GM18502 (cell line): ENCODE results near the gene ACIN1.

ENCODE experiments used
- ATAC-seq: cut with Tn5 transposase; IDR thresholded peaks from one replicate; pipeline ENCODE4 v1.9.1; 2021; ENCODE audit warnings: mild to moderate bottlenecking; ENCODE audit not compliant: unreplicated experiment, poor library complexity

Gene ACIN1

DNA sequence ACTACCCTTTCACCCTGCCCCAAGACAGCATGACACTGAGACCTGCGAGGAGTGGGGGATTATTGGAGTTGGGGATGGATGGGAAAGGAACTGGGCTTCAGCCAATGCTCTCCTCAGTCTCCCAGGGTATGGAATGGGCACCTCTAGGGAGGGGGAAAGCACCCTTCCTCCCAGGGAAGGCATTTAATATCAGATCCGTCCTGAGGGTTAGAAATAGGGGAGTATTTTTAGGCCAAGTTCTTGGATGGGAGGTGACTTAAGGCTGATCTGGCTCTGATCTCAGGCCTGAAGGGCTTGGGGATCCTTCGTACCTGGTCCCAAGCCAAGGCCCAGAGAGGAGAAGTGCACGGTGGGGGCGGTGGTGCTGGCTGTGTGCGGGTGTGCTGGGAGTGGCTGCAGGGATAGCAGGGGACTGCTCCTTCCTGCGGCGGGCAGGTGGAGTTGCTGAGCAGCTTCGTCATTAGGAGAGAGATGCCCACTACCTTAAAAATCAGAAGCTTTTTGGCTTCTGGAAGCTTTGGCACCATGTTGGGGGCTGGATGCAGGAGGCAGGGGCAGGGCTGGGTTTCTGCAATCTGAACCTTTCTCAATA lies 31.1 kb upstream of the ACIN1 start:
- ATAC-seq = no peak

DNA sequence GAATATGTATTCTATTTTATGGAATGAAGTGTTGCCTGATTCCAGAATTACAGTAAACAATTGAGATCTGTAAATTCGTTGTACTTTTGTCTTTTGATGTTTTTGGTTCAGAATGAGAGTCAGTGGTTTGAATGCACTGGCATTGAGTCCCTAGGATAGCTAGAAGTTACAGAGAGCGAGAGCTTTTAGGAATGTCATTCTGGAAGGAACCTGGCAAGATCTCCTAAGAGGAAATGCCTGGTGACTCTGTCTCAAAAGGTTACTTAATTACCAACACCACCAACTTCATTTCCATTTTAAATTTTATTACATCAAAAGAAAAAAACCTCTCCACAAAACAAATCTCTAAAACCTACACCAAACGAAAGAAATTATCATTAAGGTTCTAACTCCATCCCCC lies 30.1 kb upstream of the ACIN1 start:
- no peak for ATAC-seq

DNA sequence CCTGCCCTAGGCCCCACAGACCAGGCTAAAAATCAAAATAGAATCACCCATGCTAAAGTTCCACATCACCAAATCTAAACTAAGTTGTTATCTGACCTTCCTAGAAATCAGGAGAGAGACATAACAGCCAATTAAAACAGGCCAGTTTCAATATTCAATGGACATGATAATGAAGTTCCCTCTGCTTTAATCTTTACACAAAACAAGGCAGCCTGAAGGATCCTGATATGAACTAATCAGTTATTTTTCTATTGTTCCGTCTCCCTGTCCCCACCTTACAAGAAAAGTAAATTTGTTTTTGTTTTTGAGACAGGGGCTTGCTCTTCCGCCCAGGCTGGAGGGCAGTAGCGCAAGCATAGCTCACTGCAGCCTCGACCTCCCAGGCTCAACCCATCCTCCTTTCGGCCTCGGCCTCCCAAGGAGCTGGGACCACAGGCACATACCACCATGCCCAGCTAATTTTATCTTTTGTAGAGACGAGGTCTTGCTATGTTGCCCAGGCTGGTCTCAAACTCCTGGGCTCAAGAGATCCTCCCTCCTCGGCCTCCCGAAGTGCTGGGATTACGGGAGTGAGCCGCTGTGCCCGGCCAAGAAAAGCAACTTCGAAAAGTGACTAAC lies 29.5 kb upstream of the ACIN1 start:
- ATAC-seq = no peak

DNA sequence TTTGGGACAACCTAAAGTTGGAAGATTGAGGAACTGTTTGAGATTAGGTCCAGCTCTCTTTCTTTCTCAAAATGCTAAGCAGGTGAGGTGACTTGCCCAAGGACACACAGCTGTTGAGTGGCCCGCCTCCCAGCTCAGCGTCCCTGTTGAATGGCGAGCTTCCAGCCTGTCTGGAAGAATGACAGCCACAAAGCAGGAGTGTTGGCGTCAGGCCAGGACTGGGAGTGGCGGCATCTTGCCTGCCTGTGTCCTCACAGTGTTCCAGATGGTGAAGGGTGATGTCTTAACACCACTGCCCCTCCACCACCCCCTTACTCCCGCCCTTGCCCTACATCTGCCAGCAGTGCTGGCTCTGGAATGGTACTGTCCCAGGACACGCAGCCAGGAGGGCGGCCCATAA lies 28.5 kb upstream of the ACIN1 start:
- ATAC-seq = no peak

DNA sequence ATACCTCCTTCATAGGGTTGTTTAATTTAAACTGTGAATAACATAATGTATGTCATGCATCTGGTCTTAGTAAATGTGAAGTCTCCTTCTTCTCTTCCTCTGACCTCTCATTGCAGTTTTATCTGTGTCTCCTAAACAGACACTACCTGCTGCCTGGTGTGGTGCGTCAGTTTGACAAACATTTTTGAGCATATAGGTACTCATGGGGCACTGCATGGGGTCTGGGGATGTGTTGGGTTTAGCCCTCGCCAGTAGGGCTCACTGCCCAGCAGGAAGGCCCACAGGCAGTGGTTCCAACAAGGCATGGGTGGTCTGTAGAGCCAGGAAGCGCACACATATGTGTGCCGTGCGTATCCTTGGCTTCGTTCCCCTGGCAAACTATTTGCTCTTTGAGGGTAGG lies 27.1 kb upstream of the ACIN1 start:
- ATAC-seq = no peak

DNA sequence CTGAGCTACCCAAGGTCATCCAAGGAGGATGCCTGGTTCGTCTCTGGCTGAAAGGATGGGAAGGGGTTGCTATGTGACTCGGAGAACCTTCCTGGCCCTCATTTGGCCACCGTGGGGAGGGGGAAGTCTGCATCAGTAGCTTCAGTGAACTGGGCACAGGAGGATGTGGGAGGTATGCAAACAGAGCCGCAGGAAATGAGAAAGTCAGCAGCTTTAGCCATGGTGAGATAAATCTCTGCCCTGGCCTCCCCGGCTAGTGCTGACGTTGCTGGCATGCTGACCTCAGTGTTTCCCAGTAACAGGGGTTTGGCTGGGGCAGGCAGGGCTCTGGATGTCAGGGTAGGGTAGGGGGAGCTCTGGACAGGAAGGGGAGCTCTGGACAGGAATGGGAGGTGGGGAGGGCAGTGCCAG lies 26.4 kb upstream of the ACIN1 start:
- peak; percentile 39 for ATAC-seq

DNA sequence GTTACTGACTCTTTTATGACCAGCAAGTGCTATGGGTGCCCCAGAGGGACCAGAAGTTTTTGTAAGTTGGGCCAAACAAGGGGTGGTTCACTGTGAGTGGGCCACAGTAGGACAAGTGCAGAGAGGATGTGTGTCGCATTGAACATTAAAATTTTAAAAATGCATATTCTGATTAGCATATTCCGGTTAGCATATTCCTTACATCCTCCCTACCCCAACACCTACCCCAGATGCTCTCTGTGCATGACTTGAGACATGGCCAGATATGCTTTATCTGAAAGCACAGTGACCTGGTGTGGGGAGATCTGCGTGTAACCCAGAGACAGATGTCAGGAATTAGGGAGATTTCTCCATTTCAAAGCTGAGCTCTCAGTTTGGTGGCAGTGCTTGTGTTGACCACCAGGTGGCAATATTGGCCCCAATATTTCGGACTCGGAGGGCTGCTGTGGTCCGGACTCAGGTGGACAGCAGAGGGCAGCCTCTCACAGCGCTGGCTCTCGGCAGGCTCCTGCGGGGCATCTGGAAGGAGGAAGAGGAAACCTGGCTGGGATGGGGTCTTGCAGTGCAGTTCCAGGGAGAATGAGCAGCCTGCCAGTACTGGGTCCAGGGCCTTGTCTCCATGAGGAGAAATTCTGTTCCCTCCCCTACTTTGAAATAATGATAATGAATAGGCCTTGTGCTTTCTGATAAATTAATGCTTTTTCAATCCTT lies 25.8 kb upstream of the ACIN1 start:
- peak; percentile 78 for ATAC-seq

DNA sequence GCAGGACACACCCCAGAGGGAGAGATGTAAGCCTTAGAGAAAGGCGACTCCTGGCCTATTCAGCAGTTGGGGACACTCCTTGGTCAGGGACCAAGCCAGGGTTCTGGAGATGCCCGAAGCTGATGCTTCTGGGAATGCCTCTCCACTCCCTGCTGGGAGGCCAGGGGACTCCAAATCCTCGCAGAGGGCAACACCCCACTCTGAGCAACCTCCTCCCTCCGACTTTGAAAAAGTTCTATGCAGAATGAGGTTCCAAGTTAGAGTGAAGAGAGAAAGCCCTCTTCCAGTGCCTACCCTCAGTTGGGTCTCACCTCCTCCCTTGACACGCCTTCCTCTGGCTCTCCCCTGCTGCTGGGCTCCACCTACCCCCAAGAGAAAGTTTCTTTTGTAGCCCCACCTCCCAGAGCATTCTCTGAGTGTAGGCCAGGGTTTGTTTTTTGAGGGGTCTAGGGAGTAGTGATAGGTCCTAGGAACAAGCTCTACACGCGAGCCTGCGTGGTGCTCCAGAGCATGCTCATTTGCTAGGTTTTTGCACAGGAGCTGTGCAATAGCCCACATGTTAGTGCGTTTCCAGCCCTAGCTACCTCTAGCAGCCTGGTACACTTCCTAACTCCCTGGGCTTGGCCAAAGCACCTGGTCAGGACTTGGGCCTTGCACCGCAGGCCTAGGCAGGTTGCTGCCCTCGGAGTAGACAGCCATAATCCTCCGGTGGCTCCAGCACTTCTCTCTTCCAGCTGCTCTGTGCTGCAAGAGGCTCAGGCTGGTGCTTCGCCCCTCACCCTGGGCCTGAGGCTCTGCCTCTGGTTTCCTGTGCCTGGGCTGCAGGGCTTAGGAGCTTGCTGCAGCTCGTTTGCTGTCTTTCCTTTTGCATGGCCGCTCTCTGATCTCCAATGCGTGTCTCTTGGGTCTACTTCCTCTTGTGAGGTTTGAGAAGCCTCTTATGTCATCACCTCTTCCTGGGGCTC lies 24.7 kb upstream of the ACIN1 start:
- peak; percentile 37 for ATAC-seq

DNA sequence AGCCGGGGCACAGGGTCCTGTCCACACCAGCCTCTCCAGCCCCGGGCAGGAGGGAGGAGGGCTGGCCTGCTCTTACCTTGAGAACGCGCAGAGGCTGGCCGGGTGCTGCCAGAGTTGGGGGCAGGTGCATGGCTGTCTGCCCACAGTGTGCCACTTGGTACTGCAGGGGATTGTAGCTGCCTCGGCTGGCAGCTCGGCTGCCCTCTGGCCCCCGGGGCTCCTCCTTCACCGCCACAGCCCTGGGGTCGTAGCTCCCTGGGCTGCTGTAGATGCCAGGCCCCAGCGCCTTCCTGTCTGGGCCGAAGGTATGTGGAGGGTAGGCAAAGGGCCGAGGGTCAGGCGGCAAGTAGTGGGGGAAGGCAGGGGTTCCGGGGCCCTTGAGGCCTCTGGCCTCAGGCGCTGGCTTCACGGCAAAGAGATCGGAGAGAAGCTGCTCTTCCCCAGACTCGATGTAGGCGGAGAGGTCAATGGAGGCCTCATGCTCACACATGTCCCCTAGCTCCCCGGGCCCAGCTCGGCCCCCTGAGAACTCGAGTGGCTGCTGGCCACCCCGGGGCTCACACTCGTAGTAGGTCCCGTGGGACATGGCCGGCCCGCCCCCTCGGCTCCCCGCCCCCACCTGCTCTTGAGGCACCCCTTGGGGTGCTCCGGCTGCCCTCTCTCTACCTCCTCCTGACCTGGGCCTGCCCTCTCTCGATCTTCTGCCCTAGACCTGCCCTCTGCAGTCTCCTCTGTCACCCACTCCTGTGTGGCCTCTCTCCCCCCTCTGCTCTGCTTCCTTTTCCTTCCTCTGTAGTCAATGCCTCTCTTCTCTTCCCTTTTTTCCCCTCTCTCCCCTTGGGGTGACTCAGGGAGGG lies 23.8 kb upstream of the ACIN1 start, which contains the start of gene CEBPE:
TSS of gene CEBPE (minus strand) at position 750 of the 857 bp plus-strand sequence. CDS start at position 586, 164 bp downstream.
- no peak for ATAC-seq

DNA sequence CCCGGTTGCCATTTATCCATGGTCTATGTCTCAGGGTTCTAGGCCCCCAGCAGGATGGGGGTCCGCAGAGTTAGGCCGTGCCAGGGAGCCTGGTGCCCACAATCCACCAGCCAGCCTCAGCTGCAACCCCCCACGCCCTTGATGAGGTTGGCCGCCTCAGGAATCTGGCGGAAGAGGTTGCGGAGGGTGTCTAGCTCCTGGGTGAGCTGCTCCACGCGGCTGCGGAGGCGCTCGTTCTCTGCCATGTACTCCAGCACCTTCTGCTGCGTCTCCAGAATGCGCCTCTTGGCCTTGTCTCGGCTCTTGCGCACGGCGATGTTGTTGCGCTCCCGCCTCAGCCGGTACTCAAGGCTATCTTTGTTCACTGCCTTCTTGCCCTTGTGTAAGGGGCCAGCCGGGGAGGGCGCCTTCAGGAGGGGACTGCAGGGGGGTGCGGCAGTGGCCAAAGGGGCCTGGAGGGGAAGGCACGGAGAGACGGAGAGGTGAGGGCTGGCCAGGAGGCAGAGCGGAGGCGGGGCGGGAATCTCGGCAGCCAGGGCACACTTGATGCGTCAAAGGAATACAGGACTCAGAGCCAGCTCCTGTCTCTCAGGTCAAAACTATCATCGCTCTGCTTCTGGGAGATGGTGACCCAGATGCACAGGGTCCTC lies 22.6 kb upstream of the ACIN1 start:
- no peak for ATAC-seq

DNA sequence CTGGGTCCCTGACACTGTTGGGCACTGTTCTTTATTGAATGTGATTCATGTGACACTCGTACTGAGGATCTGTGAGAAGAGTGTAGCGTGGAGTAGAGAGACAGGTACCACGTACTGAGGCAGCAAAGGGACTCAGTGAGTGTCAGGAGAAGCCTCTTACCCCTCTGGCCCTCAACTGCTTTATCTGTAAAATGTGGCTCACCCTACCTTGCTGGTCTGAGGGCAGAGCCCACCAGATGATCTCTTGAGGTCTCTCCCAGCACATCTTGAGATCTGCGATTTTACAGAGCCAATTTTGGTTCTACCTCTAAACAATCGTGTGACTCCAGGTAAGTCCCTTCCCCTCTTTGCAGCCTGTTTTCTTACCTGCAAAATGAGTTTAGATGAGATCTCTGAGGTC lies 21.0 kb upstream of the ACIN1 start:
- no peak for ATAC-seq

DNA sequence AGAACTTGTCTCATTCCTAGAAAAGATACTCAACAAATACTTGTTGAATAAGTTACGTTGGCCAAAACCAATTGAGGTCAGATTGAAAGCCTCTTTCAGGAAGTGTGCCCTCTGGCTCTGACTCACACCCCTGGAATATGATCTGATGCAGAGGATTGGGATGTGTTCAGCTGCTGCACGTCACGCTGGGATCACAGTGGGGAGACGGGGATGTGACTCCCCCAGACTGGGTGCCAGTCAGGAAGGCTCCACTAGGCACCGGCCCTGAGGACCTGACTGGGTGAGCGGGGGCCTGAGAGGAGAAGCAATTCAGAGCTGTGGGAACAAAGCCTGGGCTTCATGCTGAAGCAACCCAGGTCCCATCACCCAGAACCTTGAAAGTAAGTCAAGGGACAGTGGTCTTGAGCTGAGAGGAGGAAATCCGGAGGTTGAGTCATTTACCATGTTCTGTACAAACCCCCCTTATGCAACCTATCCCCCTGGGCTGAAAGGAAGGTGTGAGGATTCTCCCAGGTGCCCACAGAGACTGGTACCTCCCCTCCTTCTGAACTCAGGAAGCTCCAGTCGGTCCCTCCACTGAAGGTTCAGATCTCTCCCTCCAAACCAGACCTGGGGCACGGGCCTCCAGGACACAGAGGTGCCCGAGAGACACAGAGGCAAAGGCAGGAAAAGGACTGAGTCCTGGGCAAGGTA lies 20.2 kb upstream of the ACIN1 start:
- no peak for ATAC-seq

DNA sequence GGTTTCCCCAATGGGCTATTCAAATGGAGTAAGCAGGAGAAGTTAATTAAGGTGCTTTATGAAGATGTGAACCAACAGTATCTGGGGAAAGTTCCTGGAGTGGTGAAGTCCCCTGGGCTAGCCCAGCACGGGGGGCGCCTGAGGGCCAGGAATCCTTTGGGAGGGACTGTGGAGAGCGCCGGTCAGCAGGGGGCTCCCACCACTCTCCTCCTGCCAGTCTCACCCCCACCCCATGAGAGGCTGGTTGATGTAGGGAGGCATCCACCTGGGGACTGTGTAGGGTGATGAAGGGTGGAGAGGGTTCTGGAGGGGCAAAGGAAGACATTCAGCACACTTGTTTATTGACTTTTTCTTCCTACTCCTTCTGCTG lies 19.7 kb upstream of the ACIN1 start:
- ATAC-seq = no peak

DNA sequence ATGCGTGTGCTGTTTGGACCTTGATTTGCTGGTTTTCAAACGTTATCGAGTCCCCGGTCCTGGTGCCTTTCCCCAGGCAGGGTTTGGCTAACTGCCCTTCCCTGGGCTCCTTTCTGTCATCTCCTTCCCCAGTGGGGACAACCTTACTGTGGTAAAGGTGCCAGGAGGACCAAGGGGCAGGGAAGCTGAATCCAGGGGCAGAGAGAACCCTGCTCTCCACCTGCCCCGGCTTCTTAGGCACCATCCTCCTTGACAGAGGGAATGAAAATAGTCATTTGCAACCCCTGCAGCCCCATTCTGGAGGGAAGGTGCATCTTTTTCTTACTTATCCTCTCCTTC lies 19.2 kb upstream of the ACIN1 start:
- ATAC-seq = no peak

DNA sequence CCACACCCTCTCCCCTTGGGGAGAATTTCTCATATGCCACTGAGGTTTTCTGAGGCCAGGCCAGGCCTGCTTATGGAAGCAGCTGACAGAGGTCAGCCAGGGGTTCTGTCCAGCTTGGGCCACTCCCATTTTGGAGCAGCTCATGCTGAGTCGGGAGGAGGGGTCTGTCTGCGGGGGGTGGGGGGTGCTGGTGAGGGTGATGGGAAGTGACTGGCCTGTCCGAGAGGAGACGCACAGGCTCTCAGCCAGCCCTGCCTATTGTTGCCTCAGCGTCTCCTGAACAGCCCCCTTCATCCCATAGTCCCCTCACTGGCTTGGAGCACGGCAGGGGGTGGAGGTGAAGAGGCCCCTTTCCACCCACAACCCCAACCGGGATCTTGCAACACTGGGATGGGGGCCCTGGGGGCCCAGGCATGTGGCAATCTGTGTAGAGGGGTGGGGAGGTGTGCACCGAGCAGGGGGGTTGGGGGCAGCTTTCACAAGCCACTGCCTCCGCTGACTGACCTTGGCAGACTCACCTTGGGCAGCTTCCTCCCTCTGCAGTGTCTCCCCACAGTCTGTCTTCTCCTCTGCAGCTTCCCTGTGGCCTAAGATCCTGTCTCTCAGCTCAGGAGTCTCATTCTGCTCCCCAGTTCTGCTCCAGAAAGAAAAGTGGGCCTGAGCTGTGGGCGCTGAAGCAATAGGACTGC lies 18.6 kb upstream of the ACIN1 start:
- ATAC-seq = no peak

DNA sequence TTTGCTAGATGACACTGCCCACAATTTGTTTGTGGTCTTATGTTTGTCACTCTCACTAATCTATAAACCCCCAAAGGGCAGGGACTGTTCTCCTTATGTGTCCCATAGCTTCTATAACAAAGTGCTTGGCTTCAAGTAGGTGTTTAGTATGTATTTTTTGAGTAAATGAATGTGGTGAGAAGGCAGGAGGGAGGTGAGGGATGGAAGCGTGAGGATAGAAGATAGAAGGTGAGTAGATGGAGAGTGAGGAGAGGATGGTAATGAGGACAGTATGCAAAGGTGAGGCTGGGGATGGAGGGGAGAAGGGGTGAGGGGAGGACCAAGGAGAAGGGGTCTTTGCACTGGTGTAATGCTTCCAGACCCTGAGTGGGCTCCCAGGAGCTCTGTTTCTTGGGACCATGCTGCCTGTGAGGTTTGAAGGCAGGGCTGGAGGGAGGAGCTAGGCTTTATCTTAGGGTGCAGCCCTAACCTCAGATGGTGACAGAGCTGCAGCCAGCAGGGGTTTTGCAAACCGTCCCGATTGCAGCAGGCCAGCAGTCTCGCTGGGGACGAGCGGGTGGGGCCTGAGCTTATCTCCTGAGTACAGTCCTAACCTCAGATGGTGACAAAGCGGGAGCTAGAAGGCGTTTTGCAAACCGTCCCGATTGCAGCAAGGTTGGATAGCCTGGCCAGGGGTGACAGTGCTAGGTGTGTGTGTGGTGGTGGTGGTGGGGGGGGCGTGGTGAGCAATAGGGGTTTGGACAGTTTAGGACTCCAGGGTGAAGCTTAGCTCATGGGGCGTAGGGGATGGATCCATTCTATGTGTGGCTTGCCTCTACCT lies 17.6 kb upstream of the ACIN1 start:
- no peak for ATAC-seq

DNA sequence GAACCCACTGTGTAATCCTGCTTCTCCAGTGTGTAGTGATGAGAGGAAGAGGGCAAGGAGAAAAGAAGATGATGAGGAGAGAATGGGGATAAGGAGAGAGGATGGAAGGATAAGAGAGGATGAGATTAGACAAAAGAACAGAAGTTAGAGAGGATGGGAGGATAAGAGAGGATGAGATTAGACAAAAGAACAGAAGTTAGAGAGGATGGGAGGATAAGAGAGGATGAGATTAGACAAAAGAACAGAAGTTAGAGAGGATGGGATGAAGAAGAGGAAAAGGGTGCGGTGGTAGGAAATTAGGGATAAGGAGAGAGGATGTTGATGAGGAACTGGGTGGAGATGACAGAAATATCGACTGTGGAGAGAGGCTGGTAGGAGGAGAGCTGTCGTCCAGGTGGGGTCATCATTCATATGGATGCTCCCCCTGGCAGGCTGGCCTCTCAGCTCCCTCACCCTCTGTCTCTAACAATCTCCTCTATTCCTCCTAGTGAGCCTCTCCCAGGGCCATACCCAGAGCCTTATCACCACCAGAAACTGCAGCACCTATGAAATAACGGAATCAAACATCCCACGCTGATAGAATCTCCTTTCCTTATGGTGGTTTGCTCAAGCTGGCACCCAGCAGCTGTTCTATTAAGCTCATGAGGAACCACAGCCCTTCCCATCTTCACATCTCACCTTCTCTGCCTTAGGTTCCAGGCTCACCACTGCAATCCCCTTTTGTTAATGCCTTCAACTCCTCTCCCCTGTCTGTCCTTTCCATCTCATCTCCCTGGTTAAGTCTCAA lies 15.8 kb upstream of the ACIN1 start:
- ATAC-seq = no peak
